GM21576 (cell line): ENCODE measurements around the gene KCNF1.

Experiments used
- ATAC-seq: cut with Tn5 transposase; IDR thresholded peaks from one replicate; pipeline ENCODE4 v1.9.1; 2021; ENCODE audit warnings: mild to moderate bottlenecking, moderate library complexity; ENCODE audit not compliant: unreplicated experiment

The KCNF1 gene

DNA sequence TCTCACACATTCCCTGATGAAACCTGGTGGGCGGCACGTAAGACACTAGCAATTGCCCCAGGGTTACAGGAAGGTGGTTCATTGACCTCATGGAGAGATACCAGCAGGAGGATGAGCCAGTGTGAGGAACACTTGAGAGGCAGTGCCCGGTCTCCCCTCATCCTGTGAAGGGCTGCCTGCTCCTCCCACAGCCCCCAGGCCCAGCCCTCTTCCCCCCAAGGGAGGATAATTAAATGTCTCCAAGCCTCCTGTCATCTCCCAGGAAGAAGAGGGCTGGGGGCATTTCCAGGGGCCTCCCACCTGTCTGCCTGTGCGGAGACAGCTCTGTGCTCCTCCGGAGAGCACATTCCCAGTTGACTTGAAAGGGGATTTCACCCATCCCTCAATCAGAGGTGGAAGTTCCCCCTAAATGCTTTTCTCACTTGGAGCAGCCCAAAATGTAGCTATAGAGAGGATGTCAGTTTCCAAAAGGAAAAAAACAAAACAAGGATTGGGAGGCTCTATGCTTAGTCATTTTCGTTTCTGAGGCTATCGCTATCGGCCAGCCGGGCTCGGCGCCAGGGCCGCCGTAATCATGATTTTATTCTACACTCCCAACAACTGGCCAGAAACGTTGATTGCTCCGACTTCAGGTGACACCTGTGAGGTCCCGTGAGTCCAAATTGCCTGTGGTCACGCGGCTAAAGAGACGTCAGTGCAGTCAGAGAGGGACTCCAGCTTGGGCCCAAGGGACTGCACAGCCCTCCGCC lies 7.1 kb downstream of the KCNF1 start:
- ATAC-seq: no peak

DNA sequence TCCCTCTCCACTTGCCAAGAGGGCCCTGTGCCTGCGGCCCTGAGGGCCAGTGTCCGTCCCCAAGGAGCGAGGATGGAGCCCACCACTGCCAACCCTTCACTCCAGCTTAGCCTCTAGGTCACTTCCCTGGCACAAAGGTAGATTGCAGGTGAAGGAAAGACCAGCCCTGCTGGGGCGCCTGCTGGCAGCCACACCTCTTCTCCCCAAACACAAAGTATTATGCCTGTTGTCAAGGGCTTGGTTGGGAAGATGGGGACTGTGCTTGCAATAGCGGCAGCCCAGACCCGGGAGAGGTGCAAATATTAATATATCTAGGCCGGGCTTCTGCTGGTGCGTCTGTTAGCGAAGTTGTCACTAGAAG lies 7.7 kb downstream of the KCNF1 start:
- no peak for ATAC-seq

DNA sequence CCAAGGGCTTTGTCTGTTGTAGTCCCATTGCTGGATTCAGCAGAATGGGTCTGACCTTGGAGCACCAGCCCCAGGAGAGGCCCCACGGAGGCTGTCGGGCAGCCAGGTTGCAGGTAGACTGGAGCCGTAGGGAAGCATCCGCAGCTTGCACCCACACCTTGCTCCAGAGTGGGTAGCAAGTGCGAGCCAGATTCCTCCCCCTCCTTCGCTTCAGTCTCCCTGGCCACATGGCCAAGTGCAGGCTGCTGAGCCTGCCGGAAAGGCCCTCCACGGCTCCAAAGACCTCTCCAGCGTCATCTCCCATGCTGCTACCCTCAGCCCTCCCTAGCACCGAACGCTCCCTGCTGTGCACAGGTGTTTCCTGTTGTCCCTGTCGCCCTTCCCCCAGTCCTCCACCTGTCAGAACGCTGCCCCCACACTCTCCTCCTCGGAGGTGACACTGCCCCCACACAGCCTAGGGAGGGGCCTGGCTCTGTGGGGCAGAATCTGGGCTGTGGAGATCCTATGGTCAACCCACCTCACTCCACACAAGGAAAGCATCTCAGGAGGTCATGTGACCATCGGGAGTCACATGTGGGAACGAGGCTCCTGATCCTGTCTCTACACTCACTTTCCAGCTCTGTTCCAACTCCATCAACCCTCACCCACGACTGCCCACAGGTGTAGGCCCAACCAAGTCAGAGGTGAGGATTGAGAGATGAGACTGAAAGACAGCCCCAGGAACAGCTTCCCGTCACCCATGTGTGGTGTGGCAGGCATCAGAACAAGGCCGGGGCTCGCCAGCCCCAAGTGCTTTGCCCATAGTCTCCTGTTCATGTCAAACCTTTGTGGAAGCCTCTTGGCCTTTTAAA lies 8.3 kb downstream of the KCNF1 start:
- no peak for ATAC-seq

DNA sequence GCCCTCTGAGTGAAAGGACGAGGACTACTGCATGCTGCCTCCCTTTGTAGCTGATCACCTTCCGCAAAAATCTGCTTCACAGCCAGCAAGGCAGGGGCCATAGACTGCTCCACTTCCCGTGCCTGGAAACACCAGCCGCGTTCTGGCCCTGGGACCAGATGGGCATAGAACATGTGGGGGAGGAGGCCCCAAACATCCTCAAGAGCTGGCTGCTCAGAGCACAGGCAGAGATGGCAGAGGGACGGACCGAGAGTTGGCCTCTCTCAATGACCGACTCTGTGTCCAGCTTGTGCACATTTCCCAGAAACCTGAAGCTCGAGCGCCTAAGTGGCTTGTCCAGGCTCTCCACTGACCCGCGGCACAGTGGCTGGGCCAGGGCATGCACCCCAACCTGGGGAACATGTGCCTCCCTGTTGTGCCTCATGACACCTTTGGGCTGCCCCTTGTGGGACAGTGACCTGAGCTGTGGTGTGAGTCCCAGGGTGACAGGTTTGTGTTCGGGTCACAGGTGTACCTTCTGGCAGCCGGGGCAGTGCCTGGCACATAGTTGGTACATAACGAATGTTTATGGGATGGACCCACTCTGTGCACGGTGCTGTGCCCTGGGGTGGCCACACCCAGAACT lies 9.1 kb downstream of the KCNF1 start:
- no peak for ATAC-seq

DNA sequence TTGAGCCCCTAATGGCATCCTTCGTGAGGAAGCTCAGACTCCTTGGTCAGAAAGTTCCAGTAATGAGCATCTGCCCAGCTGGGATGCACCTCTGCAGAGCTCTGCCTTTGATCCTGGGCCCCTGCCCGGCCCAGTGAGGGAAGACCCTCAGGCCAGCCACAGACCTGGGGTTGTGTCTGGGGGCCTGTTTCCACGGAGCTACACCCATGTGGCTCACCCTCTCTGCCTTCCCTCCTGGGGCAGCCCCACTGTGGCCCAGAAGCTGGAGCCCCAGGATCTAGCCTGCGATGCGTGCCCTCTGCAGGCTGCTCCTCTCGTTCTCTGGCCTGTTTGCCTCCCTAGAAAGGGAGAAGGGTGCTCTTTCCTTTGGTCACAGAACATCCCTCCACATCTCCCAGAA lies 9.8 kb downstream of the KCNF1 start:
- ATAC-seq: no peak

DNA sequence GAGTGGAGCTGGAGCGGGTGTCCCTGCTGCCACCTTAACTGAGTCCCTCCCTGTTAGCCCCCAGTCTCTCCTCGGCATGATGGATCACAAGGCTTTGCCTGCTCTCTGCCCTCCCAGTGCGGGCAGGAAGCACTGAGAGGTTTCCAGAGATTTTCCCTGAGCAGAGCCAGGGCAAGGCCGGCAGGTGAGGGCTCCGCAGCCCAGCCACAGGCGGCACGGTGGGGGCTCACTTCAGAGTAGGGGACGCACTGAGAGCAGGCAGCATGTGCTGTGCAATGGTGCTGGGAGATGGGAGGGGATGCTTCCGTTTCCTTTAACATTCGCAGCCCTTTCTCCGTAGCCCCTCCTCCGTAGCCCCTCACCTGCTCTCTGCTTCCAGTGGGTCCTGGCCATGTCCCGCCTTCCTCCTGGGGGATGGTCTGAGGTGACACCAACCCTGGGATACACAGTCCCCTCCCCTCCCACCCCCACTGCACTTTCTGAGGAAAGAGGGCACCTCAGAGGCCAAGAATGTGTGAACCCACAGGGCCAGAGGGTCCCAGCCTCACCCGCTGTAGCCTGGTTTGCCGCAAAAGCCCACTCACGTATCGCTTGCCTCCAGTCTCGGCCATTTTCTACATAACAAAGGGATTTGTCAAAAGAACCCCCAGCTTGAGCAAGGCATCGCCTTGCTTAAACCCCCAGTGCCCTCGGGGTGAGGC lies 10.7 kb downstream of the KCNF1 start:
- ATAC-seq: no peak

DNA sequence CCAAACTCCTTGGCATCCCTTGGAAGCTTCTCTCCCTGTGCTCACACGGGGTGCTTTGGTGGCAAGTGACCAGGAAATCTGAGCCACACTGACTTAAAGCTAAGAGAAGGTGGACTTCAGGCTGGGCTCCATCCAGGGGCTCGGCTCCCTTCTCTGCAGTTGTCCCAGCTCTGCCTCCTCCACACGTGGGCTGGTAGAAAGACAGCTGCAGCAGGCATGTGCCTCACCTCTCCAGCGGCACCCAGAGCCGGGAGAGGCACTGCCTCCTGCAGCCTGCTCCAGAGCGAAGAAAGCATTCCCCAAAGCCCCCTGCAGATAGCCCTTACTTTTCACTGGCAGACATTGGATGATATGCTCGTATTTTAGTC lies 11.3 kb downstream of the KCNF1 start:
- ATAC-seq: no peak

DNA sequence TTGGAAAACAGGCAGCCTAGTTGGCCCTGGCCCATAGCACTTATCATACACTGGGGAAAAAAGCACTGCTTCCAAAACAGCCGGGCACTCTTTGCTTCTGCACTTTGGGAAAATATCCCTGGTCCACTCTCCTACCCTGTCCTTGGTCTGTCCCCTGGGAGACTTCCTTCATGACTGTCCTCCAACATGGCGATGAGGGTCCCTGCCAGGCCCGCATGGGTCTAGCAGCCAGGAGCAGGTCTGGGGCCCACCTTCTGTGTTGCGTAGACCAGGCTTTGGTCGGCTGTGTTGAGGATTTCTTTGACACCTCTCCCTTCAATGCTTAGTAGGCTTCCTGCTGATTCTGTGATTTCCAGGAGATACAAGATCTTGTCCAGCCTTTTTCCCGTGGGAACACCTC lies 12.2 kb downstream of the KCNF1 start:
- ATAC-seq: no peak

DNA sequence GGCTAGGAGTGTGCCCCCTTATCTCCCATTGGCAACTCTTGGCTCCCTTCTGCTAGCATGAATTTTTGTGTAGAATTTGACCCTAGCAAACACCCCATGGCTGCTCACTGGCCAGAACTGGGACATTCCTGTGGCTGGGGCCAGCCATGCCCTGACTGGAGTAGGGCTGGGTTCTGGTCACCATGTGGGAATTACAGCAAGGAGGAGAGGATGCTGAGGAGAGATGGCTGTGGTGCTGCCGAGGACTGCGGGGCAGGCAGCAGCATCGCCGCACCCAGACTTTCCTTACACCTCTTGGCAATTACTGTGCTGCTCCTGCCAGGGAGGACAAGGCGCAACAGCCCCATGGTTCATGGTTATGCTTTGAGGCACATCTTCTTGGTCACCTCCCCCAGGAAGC lies 12.7 kb downstream of the KCNF1 start:
- ATAC-seq: no peak

DNA sequence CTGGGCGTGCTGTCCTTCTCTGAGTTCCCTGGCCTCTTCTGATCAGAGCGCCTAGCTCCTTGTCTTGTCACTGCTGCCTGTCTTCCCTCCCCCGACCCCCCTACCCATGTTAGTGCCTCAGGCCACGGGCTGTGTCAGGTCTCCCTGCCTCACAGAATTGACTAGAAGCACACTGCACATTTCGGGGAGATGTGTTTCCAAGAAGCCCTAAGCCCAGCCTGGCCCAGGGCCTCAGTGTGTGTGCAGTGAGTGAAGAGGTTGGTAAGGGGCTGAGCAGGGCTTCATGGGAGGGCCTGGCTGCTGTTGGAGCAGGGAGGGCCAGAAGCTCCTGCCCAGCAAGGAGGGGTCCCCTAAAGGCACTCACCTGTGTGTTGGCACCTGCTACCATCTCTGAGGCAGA lies 13.1 kb downstream of the KCNF1 start:
- no peak for ATAC-seq

DNA sequence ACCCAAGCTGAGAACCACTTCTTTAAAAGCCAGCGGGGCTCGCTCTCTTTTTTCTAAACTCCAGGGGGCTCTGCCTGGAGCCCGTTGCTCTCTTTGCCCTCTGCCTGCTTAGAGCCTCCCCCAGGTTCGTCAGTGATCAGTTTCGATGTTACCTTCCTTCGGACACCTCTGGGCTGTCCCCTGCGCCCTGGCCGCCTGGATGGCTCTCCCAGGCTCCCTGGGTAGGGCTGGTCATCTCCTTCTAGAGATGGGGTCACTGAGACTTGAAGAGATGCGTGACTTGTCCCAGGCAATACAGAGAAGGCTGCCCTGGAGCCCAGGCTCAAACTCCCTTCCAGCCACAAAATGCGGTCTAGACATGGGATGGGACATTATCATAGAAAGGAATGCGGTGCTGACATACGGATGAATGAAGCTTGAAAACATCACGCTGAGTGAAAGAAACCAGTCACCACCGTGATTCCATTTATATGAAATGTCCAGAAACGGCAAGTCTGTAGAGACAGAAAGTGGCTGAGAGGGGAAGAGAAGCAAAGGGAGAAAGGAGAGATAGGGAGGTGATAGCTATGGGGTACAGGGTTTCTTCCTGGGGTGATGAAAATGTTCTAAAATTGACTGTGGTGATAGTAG lies 14.6 kb downstream of the KCNF1 start:
- no peak for ATAC-seq

DNA sequence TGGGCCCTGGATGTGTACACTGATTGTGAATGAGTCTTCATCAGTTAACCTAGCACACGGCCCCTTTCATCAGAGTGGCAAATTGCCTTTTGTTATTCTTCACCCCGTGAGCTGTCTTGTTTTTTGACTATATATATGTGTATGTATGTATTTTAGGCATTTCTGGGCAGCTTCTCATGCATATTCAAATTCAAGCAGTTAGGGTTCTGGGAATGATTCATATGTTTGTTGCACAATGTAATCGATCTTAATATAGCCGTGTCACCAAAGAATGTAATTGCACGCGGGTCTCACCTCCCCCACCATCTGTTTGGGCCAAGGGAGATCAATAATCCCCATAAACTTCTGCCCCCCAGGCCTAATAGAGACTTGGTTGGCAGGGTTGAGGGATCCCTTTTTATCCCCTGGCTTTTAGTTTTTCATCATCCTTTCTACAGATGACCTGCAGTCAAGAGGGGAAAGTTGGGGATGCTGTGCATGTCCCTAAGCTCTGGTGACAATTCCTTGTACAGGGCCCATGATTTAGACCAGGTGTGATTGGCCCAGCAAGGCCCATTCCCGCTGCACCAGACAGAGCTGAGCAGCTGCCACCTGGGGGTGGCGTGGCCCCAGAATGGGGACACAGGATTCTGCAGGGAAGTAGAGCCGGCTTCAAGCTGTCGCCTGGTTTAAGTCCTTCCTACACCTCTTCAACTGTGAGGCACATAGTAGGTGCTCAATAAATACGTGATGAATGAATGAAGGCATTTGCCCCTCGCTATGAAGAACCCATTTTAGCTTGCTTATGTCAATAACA lies 19.2 kb downstream of the KCNF1 start:
- no peak for ATAC-seq

DNA sequence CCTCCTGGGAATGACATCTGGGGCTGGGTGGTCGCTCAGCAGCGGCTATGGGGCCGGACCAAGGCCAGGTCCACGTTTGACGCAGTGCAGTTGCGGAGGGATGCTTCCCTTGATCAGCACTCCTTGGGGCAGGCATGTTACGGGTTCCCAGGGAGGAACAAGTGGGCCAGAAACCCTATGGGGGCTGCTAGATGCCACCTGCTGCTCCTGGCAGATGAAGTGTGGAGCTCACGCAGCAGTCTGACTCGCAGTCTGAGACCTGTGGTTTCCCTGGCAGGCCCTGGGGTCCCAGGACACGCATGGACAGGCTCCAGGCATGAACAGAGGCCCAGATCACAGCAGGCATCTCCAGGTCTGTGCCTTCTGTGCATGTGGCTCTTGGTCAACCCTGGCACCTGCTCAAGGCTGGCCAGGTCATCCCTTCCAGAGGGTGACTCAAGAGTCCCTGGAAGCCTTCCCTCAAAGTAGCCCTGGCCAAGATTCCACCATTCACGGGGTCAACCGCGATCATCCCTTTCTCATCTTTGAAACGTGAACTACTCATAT lies 20.0 kb downstream of the KCNF1 start:
- ATAC-seq: no peak

DNA sequence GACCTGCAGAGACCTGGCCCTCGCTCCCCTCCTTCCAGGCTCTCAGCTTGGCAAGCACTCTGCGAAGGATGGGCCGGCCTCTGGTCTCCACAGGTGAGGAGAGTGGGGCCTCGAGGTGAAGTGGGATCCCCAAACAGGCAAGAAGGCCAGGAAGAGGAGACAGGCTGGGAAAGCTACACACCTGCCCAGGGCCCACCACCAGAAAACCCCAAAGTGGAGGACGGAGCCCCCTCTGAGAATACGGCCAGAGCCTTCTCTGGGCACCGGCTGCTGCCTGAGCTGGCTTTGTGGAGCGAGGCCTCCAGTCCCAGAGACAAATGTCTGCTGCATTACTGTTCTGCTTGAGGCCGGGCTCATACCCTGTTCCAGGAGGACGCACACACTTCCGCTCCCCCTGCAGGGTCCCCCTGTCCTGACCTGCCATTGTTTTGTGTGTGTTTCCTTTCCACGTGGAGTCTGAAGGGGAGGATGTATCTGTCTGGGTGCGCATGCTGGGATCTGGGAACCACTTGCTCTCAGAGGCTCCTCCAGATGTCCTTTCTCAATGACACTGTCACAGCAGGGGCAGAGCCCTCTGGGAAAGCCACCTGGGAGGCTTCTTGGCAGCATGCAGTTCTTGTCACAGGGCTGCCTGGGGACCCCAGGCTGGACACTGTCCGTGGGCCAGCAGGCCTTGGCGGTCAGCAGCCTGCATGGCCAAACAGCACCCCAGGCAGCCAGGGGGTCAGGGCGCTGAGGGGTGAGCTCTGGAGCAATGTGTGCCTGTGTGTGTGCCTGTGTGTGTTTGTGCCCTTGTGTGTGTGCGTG lies 20.8 kb downstream of the KCNF1 start:
- no peak for ATAC-seq

DNA sequence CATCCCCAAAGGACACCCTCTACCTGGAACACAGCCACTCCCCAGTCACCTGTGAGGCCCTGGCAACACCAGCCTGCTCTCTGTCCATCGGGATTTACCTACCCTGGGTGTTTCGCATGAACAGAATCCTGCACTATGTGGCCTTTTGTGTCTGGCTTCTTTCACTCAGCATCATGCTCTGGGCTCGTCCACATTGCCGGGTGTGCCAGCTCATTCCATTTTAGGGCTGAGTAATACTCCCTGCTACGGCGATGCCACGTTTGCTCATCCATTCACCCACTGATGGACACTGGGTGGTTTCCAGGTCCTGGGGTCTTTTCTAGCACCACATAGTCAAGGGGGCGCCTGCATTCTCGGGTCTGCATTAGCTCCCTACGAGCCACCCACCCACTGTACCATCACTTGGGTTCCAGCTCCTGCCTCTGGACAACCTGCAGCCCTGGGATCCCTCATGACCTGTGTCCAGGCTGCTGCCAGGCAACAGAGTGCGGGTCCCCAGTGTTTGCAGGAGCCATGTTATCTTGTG lies 22.0 kb downstream of the KCNF1 start:
- ATAC-seq: no peak

DNA sequence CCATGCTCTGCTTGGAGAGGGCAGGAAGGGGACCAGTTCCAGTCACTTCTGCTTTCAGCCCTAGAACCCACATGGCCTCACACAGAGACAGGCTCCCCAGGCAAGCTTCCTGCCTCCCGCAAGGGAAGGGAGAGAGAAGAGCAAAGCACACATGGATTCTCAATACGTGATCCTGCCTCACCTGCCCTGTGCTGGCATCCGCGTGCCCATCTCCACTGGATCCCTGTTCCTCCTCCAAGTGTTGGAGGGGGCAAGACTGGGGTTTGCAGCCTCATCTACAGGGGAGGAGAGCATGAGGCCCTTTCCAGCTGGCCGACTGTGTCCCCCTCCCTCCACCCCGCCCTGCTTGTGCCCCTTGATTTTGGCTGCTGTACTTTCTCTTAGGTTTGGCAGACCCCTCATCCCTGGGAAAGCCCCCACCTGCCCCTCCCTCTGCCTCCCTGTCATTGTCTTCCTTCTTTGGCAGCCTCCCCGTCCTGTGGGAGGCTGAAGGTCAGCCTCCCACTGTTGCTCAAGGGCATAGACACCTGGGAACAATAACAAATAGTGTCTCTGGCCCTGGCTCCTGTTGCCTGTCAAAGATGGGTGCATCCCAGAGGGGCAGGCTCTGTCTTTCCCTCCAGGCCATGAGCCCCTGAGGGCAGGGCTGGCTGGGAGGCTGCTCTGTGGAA lies 22.7 kb downstream of the KCNF1 start:
- no peak for ATAC-seq

DNA sequence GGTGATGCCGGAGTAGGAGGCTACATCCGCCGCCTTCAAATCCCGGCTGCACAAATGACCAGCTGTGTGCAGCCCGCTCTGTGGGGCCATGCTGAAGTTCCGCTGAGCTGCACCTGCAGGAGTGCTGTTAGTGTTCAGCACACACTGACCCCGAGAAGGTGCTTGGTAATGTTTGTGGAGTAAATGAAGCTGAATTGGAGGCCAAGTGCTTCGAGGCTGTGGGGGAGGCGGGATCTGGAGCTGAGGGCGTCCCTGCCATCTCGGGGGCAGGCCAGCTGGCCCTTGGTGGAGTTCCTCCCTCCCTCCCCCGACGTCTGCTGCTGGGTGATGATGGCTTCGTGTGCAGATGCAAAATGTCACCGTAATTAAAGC lies 23.2 kb downstream of the KCNF1 start:
- ATAC-seq: no peak

DNA sequence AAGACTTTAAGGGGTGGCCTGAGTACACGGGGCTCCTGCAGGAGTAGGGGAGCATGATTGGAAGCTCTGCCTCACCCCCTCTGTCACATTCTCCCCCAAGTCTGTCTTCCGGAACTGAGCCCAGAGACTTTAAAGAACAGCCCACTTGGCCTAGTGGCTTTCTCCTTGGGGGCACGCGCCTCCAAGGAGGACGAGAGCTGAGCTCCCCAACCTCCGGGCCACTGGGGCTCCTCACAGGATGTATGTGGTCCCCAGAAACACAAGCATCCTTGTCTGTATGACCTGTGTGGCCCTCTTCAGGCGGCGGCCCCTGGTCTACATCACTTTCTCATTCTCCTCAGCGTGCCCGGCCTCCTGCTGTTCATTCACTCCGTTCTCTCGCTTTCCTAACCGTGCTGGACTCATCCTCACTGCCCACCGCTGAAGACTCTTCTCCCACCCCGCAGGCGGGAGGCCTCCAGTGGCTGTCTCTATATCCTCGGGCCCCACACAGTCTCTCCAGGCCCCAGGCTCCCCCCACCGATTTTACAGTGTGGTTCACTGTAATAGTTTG lies 23.7 kb downstream of the KCNF1 start:
- ATAC-seq: no peak
